ENCODE measurements around the gene ANGPTL8.

The ANGPTL8 gene, protein sequence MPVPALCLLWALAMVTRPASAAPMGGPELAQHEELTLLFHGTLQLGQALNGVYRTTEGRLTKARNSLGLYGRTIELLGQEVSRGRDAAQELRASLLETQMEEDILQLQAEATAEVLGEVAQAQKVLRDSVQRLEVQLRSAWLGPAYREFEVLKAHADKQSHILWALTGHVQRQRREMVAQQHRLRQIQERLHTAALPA

DNA sequence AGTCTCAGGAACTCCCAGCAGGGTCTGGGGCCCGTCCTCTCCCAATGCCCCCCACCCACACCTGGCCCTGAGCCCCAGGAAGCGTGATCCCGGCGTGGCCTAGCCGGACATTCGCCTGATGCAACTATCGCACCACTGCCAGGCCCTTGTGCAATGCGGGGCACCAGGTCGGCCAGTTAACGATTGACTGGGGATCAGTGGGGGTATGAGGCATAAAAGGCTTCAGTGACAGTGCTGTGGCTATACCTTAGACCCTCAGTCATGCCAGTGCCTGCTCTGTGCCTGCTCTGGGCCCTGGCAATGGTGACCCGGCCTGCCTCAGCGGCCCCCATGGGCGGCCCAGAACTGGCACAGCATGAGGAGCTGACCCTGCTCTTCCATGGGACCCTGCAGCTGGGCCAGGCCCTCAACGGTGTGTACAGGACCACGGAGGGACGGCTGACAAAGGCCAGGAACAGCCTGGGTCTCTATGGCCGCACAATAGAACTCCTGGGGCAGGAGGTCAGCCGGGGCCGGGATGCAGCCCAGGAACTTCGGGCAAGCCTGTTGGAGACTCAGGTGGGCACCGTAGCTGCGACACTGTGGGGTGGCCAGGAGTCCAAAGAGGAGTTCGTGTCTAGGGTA lies at the start of gene ANGPTL8:
Gene ANGPTL8, plus strand, starts transcription at position 243 of the 624 bp plus-strand sequence. Its CDS starts 19 bp downstream, at position 262.
- no peak for DNase-seq

DNA sequence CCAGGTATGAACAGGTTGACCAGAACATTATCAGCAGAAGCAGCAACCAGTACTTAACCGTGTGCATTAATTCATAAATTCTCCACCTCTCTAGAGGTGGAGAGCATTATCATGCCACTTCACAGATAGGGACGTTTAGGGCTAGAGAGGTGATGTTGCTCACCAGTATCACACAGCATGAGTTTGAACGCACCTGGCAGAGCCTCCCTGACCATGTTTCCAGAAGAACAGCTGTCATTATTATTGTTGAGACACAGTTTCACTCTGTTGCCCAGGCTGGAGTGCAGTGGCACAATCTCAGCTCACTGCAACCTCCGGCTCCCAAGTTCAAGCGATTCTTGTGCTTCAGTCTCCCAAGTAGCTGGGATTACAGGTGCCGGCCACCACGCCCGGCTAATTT lies 48.9 kb upstream of the ANGPTL8 start:
- DNase-seq: no peak

DNA sequence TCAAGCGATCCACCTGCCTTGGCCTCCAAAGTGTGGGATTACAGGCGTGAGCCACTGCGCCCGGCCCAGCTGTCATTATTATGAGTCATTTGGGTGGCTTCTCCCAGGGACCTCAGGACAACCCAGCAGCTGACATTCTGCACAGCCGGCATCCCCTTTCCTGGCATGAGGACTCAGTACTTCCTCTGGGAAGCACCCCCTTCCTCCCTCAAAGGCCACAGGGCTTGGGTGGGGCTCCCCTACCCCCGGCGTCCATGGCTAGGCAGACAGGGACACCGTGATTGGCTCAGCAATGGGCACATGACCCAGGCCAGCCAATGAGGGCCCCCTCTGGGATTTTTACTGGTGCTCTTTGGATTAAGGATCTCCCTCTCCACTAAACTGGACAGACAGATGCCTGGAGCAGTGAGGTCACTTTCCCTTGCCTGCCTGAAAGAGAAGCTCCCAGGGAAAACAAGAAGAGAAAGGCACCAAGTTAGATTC lies 48.1 kb upstream of the ANGPTL8 start:
- DNase-seq: no peak

DNA sequence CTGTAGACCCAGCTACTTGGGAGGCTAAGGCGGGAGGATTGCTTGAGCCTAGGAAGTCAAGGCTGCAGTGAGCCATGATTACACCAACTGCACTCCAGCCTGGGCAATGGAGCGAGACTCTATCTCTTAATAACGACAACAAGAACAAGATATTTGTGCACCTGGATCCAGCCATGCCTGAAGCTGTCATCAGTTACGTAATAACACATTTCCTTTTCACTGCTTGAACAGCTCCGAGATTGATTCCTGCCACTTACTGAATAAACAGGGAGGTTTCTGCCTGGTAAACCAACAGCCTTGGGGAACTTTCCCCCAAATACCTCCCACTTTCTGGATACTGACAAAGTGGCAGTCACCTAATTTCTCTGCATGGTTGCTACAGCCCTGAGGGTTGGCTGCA lies 47.5 kb upstream of the ANGPTL8 start:
- DNase-seq: no peak

DNA sequence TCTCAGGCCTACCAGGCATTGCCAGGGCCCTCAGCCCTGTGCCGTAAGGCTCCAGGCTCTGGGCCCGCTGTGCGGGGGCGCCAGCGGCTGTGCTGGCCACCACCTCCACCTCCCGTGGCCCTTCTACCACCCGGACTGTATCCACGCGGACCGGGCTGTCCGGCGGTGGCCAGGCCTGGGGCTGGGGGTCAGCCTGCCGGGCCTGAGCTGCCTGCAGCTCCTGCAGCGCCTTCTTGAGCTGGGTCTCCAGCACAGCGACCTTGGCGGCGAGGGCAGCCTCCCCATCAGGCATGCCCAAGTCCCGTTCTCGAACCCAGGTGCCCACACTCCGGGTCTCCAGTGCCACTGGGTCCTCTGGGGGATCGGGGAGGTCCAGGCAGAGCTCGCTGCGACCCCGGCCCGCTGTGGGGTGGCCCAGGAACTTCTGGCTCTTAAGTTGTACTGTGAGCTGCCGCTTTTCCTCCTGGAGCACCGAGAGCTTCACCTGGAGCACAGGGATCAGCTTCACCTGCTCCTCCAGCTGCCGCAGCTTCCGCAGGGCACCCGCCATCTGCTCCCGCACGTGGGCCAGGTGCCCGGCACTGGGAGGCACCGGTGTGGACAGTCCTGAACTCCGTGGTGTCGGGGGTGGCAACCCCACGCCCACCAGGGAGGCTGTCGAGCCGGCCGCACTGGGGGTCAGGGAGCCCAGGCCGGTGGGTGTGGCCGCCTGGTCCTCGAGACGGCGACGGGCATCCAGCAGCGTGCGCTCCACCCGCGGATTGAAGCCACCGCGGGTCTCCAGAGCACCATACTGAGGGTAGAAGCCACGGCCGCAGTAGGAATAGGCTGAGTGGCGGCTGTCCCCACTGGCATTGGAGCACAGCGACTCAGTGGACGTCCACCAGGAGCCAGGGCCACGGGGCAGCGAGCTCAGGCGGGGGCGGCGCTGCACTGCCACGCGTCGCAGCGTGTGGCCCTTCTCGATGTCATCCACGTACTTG lies 46.2 kb upstream of the ANGPTL8 start:
- DNase-seq: no peak

DNA sequence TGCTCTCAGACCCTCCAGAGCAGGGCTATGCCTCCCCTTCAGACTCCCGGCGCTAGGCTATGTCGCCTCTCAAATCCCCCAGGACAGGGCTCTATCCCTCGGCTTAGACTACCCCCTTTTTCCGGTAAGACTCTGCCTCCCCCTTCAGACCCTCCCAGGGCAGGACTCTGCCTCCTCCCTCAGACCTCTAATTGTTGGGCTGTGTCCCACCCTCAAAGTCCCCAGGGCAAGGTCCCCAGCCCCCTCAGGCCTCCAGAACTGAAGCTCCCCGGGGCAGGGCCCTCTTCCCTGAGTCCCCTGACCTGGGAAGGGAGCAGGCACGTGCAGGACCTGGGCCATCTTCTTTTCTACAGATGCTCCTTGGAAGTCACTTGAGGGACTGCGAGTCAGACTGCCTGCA lies 45.2 kb upstream of the ANGPTL8 start:
- DNase-seq: no peak

DNA sequence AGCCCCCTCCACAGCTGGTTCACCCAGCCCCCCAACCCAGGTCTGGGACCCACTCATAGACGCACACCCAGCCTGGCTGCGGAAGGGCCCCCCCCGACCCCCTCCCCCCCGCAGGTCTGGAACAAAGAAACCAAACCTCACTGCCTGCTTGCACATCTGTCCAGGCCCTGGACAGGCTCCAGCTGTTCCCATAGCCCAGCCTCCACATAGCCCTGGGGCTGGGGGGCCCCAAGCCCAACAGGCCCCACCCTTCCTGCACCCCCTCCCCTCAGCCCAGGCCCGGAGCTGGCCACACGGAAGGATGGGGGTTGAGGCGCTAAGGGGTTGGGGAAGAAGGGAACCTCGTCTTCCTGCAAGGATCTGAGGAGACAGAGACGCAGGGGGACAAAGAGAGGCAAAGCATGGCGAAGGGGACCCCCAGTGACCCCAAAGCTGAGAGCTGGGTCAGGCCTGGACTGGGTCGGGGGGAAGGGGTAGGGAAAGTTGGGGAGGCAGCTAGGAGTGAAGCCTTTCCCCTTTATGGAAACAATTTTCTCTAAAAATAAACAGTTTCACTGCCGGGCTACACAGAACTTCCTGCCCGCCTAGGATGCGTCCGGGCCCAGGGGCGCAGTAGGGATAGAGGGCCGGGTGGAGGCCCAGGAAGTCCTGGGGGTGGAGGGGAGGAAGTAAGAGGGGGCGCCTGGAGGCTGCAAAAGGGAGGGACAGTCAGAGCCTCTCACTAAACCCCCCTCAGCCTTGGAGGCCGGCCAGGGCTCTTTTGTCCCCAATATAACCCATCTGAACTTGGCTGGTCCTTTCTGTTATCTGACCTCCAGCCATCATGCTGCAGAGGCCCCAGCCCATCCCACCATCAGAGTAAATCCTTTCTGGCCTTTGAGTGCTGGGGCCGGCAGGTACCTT lies 44.5 kb upstream of the ANGPTL8 start:
- DNase-seq: peak; percentile 65

DNA sequence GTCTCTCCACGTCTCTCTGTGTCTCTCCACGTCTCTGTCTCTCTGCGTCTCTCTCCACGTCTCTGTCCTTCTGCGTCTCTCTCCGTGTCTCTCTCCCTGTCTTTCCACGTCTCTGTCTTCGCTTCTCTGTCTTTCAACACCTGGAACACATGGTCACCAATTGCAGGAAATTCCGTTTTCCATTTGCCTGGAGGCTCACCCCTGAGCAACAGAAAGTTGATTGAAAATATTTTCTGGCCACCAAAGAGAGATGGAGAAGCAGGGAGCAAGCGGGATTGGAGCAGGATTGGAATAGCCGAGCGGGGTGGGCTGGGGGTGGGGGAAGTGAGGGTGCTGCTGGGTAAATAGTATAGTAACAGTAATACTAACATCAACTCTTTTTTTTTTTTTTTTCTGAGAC lies 43.7 kb upstream of the ANGPTL8 start:
- no peak for DNase-seq

DNA sequence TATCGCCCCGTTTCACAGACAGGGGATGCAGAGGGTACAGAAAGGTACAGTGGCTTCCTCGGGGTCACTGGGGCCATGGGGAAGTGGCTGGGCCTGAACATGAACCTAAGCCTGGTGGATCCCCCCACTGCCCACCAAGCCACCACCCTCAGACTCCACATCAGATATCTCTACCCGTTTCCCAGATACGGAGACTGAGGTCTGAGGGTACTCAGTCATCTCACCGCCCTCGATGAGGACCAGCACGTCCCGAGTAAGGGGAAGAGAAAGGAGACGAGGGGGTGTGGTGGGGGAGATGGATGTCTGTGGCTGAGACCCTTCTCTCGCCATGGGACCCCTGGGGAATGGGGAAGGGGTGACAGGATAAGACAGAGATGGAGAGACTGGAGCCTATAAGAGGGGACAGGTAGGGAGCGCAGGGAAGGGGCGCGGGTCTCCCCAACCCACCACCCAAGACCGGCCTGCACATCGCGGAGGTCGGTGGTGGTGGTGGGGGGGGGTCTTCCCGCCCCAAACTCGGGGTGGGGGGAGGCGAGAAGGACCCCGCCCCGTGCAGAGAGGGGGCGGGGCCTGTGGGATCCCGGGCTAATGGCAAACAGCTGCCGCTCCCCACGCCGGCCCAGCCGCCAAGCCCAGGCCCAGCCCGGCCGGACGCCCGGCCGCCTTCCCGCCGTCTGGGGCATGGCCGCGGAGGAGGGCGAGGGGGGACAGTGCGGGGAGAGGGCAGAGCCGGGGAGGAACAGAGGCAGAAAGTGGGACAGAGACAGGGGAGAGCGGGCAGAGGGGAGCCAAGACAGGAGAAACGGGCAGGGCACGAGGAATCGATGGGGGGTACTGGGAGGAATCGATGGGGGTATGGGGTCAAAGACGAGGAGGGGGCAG lies 42.8 kb upstream of the ANGPTL8 start:
- DNase-seq: no peak

DNA sequence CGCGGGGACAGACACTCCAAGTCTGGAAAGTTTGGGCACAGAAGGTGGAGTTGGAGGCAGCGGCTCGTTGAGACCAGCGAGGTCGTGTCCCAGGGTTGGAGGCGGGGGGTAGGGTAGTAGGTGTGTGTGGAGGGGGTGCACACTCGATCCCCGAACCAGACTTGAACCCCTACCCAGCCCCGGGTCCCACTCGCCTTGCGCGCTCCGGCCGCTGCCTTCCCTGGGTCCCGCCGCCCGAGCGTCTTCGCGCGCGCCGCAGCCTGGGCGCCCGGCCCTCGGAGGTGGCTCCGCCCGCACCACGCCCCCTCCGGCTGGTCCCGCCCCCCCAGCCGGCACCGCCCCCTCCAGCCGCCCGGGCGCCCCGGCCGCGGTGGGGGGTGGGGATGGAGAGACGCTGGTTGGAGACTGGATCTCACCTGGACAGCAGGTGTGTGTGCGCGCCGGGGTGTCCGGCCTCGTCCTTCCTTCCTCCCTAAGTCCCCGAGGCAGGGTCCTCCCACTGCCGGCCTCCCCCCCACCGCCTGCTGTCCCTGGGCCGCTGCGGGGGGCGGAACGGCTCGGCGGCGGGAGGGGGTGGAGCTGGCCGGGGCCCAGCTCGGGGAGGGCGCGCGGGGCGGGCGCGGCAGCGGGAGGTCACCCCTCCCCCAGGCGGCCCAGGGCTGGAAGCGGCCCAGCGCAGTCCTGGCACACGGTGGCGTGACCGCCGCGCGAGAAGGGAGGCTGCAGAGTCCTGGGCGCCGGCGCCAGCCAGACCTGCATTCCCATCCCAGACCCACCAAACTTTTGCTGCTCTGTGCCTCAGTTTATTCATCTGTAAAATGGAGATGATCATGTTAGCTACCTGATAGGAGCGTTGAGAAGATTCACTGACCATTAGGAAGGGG lies 41.9 kb upstream of the ANGPTL8 start, which contains the start of gene KANK2:
Gene KANK2, minus strand, starts transcription at position 255 of the 884 bp plus-strand sequence. CDS start 3,034 bp downstream, outside the sequence.
- DNase-seq: peak; percentile 92

DNA sequence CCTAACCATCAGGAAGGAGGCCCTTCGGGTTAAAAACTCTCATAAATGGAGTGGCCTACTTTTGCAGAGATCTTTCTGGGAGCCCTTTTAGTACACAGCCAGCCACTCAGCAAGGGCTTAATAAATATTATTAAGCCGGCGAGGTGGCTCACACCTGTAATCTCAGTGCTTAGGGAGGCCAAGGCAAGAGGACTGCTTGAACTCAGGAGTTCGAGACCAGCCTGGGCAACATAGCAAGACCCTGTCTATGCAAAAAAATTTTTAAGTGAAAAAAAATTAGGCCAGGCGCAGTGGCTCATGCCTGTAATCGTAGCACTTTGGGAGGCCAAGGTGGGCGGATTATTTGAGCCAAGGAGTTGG lies 41.3 kb upstream of the ANGPTL8 start:
- DNase-seq: no peak

DNA sequence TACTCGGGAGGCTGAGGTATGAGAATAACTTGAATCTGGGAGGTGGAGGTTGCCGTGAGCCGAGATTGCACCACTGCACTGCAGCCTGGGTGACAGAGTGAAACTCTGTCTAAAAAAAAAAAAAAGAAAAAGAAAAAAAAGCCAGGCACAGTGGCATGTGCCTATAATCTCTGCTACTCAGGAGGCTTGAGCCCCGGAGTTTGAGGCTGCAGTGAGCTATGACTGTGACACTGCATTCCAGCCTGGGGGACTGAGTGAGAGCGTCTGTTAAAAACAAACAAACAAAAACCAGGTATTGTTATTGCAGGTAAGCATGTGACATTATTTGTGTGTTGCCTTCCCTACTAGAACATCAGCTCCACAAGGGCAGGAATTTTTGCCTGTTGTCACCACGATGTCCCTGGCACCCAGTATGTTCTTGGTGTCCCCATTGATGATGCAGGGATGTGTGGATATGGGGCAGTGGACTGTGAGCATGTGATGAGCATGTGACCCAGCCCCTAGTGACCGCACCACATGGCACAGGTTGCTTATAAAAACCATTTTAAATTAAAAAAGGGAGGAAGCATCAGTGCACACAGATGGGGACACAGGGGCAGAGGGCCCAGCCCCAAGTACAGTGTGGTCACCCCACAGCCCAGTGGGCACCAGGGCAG lies 40.5 kb upstream of the ANGPTL8 start:
- no peak for DNase-seq

DNA sequence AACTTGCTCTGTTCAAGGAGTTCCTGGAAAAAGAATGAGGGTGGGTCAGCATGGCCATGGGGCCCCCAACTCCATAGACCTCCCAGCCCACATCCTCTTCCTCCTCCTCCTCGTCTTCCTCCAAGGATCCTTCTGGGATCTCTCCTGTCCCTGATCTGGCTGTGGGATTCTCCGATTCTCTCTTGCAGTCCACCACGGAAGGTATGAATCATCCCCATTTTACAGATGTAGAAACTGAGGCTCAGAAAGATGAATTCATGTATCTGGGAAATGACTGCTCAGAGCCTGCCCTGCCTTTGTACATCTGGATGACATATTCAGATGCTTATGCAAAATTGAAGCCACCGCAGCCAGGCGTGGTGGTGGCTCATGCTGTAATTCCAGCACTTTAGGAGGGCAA lies 39.9 kb upstream of the ANGPTL8 start:
- DNase-seq: no peak

DNA sequence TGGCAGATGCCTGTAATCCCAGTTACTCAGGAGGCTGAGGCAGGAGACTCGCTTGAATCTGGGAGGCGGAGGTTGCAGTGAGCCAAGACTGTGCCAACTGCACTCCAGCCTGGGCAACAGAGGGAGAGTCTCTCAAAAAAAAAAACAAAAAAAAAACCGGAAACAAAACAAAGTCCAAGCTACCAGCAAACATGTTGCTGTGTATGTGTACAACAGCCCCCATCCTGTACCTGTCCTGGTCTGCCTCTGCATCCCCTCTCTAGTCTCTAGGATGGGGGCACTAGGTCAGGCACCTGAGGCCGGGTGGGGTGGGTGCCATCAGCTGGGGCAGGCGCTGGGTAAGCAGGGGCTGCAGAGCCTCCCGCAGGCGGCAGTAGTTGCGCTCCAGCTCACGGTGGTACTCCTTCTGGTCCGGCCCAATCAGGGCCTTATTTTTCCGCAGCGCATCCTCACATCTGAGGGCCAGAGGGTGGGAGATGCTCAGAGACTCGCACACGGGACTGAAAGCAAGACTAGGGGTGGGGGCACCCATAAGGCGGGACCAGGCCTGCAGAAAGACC lies 39.3 kb upstream of the ANGPTL8 start:
- no peak for DNase-seq

DNA sequence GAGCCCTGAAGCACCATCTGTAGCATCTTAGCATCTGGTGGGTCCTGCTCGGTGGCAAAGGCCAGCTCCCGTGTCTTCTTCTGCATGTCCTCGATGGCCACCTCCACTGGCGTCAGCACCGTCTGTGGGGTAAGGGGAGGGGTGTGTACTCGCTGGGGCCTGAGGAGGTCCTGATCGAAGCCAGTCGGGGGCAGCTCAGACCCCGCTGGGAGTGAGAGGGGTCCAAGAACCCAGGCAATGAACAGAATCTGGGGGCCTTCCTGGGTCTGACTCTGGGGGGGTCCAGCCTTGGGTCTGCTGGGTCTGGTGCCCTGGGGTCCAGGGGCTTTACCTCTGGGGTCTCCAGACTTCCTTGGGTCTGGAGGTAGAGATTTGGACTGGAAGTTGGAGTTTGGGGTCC lies 38.5 kb upstream of the ANGPTL8 start:
- DNase-seq: no peak

DNA sequence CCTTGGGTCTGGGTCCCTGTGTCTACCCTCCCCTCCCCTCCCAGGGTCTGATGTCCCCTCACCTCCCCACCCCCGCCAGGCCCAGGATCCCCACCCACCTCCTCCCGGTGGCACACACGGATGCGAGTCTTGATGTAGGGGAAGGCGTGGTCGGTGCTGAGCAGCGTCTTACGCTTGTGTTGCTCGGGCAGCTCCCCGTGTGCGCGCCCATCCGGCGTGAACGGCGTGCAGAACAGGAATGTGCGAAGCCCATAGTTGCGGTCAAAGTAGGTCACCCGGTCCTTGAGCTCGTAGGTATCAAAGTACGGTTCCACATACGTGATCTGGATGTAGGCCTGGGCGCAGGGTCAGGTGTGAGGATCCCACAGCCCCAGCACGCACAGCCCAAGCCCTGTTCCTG lies 37.6 kb upstream of the ANGPTL8 start:
- DNase-seq: no peak

DNA sequence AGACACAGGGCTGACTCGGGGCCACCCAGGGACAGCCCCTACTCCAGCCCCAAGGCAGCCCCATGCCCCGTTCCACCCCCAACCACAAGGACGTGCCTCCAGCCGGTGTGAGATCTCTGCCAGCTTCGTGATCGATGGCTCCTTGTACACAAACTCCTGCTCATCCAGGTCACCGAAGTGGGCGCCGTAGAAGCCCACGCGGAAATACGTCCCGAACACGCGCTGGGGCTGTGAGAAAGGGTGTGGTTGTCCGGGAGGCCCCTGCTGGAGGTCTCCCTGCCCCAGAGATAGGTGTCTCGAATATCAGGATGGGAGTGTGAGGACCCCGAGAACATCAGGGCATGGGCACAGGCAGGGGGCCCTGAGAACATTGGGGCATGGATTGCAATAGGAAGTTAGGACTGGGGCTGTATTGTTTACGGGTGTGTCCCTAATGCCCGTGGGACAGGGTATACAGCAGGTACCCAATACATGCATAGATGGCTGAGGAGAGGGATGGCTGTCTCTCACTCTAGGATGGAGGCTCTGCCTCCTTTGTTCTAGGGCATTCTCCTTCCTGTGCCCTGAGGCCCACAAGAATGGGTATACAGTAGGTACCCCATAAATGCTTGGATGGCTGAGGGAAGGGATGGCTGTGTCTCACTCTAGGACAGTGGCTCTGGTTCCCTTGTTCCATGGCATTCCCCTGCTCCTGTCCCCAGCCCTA lies 36.8 kb upstream of the ANGPTL8 start:
- DNase-seq: no peak

DNA sequence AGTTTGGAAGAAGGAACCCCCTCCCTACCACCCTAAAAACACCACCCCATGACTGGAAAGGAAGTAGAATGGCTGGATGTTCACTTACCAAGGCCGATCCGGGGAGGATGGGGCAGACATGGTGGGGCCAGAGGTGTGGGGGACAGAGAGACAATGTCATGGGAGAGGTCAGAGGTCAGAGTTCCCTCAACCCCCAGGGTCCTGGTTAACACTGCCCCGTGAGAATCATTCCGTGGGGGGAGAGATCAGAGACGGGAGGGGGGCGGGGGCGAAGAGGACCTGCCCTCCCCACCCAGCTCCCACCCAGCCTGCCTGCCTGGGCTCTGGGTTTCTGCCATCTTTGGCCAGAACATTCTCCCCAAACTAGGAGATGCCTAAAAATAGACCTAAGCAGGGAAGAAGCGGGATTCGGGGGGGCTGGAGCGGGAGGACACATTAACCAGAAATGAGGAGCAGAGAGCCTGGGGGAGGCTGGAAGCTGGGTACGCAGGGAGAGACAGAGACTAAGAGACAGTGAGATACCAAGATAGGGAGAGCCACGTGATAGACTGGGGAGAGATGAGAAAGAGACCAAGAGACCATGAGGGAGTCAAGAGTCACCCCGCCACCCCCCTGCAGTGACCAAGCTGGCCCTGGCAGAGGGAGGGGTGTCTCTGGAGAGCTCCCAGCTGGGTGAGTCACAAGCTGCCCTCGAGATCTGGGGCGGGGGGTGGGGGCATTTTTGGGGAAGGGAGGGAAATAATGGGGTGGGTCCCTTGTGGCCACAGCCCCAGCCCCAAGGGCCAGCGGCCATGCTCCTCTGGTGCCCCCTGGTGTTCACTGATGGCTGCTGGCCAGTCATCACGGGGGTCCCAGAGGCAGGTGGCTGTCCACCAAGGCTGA lies 36.0 kb upstream of the ANGPTL8 start:
- peak; percentile 88 for DNase-seq

Data from hematopoietic multipotent progenitor cell treated with erythropoietin and hydrocortisone succinate and interleukin-3 and kit ligand, for 4 days (in vitro differentiated cells).